Panc1 (cell line): Measurements from ENCODE around the gene DNM1.

Source experiments
- POLR2AphosphoS5 ChIP-seq: IDR thresholded peaks from 2 replicates; pipeline ENCODE4 v1.6.1; 2012; ENCODE audit warnings: mild to moderate bottlenecking, low read depth, low read length, moderate library complexity
- SIN3A ChIP-seq: IDR thresholded peaks from 2 replicates; pipeline ENCODE4 v1.6.1; 2012; ENCODE audit warnings: low read depth, mild to moderate bottlenecking, low read length, moderate library complexity, borderline replicate concordance; ENCODE audit not compliant: insufficient read depth
- TCF7L2 ChIP-seq: IDR thresholded peaks from 2 replicates; pipeline ENCODE4 v1.6.1; 2011; ENCODE audit warnings: mild to moderate bottlenecking, low read depth, low read length, inconsistent platforms
- TF ChIP-seq, protein P1 (sequence below): fragments of 450-650 bp; IDR thresholded peaks from 2 replicates; pipeline ENCODE4 v1.5.1; 2017; ENCODE audit warnings: mild to moderate bottlenecking
- TF ChIP-seq, protein P2 (sequence below), 2 experiments: IDR thresholded peaks; 2 replicates each; pipeline ENCODE4 v1.6.1; 2011 to 2012; ENCODE audit warnings: low read depth in 2 of 2, control low read depth in 1 of 2, low read length in 1 of 2, mild to moderate bottlenecking in 1 of 2, moderate library complexity in 1 of 2; ENCODE audit not compliant: insufficient read depth in 1 of 2

DNA sequence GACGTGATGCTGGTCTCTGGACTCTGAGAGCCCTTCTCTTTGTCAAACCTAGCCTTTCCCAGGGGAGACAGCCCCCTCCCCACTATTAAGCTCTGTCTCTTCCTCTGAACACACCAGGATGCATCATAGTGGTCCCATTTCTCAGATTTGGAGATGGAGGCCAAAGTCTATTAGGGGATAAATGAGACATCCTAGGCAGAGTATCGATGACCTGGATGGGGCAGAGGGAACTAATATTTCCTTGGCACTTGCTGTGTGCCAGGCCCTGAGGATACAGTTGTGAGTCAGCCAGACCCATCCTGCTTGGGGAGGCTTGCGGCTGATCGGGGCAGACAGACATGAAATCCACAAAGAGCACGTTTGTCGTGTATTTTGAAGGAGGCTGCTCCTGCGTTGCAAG is 5.2 kb downstream of the DNM1 start:
- TF ChIP-seq, protein P1, sequence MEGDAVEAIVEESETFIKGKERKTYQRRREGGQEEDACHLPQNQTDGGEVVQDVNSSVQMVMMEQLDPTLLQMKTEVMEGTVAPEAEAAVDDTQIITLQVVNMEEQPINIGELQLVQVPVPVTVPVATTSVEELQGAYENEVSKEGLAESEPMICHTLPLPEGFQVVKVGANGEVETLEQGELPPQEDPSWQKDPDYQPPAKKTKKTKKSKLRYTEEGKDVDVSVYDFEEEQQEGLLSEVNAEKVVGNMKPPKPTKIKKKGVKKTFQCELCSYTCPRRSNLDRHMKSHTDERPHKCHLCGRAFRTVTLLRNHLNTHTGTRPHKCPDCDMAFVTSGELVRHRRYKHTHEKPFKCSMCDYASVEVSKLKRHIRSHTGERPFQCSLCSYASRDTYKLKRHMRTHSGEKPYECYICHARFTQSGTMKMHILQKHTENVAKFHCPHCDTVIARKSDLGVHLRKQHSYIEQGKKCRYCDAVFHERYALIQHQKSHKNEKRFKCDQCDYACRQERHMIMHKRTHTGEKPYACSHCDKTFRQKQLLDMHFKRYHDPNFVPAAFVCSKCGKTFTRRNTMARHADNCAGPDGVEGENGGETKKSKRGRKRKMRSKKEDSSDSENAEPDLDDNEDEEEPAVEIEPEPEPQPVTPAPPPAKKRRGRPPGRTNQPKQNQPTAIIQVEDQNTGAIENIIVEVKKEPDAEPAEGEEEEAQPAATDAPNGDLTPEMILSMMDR, result no peak
- TF ChIP-seq SIN3A, result no peak
- TF ChIP-seq TCF7L2, result no peak
- TF ChIP-seq POLR2AphosphoS5, result no peak
- TF ChIP-seq, protein P2, sequence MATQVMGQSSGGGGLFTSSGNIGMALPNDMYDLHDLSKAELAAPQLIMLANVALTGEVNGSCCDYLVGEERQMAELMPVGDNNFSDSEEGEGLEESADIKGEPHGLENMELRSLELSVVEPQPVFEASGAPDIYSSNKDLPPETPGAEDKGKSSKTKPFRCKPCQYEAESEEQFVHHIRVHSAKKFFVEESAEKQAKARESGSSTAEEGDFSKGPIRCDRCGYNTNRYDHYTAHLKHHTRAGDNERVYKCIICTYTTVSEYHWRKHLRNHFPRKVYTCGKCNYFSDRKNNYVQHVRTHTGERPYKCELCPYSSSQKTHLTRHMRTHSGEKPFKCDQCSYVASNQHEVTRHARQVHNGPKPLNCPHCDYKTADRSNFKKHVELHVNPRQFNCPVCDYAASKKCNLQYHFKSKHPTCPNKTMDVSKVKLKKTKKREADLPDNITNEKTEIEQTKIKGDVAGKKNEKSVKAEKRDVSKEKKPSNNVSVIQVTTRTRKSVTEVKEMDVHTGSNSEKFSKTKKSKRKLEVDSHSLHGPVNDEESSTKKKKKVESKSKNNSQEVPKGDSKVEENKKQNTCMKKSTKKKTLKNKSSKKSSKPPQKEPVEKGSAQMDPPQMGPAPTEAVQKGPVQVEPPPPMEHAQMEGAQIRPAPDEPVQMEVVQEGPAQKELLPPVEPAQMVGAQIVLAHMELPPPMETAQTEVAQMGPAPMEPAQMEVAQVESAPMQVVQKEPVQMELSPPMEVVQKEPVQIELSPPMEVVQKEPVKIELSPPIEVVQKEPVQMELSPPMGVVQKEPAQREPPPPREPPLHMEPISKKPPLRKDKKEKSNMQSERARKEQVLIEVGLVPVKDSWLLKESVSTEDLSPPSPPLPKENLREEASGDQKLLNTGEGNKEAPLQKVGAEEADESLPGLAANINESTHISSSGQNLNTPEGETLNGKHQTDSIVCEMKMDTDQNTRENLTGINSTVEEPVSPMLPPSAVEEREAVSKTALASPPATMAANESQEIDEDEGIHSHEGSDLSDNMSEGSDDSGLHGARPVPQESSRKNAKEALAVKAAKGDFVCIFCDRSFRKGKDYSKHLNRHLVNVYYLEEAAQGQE (IDR thresholded peaks at IDR 0.05; ENCODE audit: insufficient read depth in 1 of 2, low read depth in 2 of 2, low read length in 1 of 2), result no peak
